Tibial artery (tissue), 4 donors: Measurements from ENCODE around the gene TRIM13.
"Not testable (repeated sequence)": the region's sequence is repeated elsewhere in the genome, so short reads cannot be mapped to it uniquely, and the experiment has no call there.

Source experiments
- DNase-seq, 2 donors: peaks; one replicate each; pipeline ENCODE4 v3.0.0-alpha.2; 2019
- H3K27ac ChIP-seq, 2 donors: fragments of 200-600 bp; sonication (generic) in 1 of 2; 1 replicate in 1 of 2; 2 replicates in 1 of 2; pipeline ENCODE4 v1.5.1; 2018 to 2019; ENCODE audit warnings: mild to moderate bottlenecking in 1 of 2
- H3K27me3 ChIP-seq, 2 donors: fragments of 200-600 bp; sonication (generic) in 1 of 2; one replicate each; pipeline versions ENCODE4 v1.5.1 to v1.6.0; 2016 to 2019
- H3K36me3 ChIP-seq, 3 donors: fragments of 200-600 bp; sonication (generic) in 2 of 3; one replicate each; pipeline ENCODE4 v1.5.1; 2016 to 2019; ENCODE audit warnings: mild to moderate bottlenecking in 2 of 3
- H3K4me1 ChIP-seq, 4 donors: fragments of 200-600 bp; sonication (generic) in 2 of 4; 1 replicate in 3 of 4; 2 replicates in 1 of 4; pipeline ENCODE4 v1.5.1; 2016 to 2019
- H3K4me3 ChIP-seq, 2 donors: fragments of 200-600 bp; sonication (generic) in 1 of 2; 1 replicate in 1 of 2; 2 replicates in 1 of 2; pipeline ENCODE4 v1.5.1; 2018 to 2019; ENCODE audit warnings: mild to moderate bottlenecking in 2 of 2
- H3K9me3 ChIP-seq, 3 donors: fragments of 200-600 bp; sonication (generic) in 1 of 3; one replicate each; pipeline ENCODE4 v1.5.1; 2016 to 2019
- CTCF ChIP-seq, 2 experiments: fragments of 200-600 bp in 1 of 2; fragments of 450-650 bp in 1 of 2; IDR thresholded peaks; one replicate each; pipeline ENCODE4 v1.5.1; 2017 to 2019; ENCODE audit warnings: antibody characterized with exemption in 2 of 2, mild to moderate bottlenecking in 1 of 2, moderate library complexity in 1 of 2
- intact Hi-C: fragments of 100-400 bp; cut with DNase I; formaldehyde crosslinking; loops from one replicate; pipeline ENCODE4 v1.15.0; 2023; ENCODE audit warnings: low total_unique reads

TRIM13 gene

GRCh38 chr13:50052478-50052877, 55.6 kb downstream of the TRIM13 start:
- intact Hi-C loops = no loop called here
- Histone ChIP-seq H3K27me3 (no peaks in the 10 kb centered on the region), H3K27ac (no peak overlapping the region), H3K4me1 (no peaks in the 10 kb centered on the region), H3K36me3 (peaks cover 0 to 12% (median 1%) of the 10 kb centered on the region in 3 donors), H3K4me3 (no peak overlapping the region), H3K9me3 (no peaks in the 10 kb centered on the region)
- no peak for TF ChIP-seq CTCF (IDR thresholded peaks at IDR 0.05)
- no peak for DNase-seq

DNA sequence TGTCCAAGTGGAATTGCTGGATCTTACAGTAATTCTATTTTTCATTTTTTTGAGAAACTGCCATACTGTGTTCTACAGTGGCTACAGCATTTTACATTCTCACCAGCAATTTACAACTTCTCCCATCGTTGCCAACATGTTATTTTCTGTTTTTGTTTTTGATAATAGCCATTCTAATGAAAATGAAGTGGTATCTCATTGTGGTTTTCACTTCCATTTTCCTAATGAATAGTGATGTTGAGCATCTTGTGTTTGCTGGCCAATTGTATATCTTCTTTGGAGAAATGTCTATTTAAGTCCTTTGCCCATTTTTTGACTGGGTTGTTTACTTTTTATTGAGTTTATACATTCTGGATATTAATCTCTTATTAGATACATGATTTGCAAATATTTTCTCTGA, 57.0 kb downstream of the TRIM13 start:
- no peaks in the 10 kb centered on the region for H3K9me3 ChIP-seq
- peaks cover 0 to 12% (median 0%) of the 10 kb centered on the region in 3 donors for H3K36me3 ChIP-seq
- intact Hi-C loops = no loop called here
- H3K27me3 ChIP-seq = no peaks in the 10 kb centered on the region
- no peak overlapping the region for H3K4me3 ChIP-seq
- no peaks in the 10 kb centered on the region for H3K4me1 ChIP-seq
- no peak overlapping the region for H3K27ac ChIP-seq
- no peak for TF ChIP-seq CTCF (IDR thresholded peaks at IDR 0.05)
- no peak for DNase-seq

GRCh38 chr13:50055454-50055853, 58.6 kb downstream of the TRIM13 start:
- no peak for DNase-seq
- TF ChIP-seq CTCF (IDR thresholded peaks at IDR 0.05) = no peak
- H3K27me3 ChIP-seq = no peaks in the 10 kb centered on the region
- peaks cover 0 to 12% (median 0%) of the 10 kb centered on the region in 3 donors for H3K36me3 ChIP-seq
- H3K27ac ChIP-seq = no peak overlapping the region
- H3K4me1 ChIP-seq = no peaks in the 10 kb centered on the region
- H3K9me3 ChIP-seq = no peaks in the 10 kb centered on the region
- H3K4me3 ChIP-seq = no peak overlapping the region
- intact Hi-C loops = no loop called here

- intact Hi-C loops = no loop called here
- Histone ChIP-seq H3K4me3 (no peak overlapping the region), H3K9me3 (no peaks in the 10 kb centered on the region), H3K27ac (no peak overlapping the region), H3K27me3 (no peaks in the 10 kb centered on the region), H3K36me3 (peaks cover 0 to 5% (median 3%) of the 10 kb centered on the region in 3 donors), H3K4me1 (peaks cover 0 to 2% (median 0%) of the 10 kb centered on the region in 4 donors)
- TF ChIP-seq CTCF (IDR thresholded peaks at IDR 0.05) = no peak
- no peak for DNase-seq
Observed at GRCh38 chr13:50060718-50061117, 63.9 kb downstream of the TRIM13 start.

- intact Hi-C loops, H3K4me1 ChIP-seq, H3K36me3 ChIP-seq, H3K9me3 ChIP-seq, DNase-seq, H3K27ac ChIP-seq, H3K27me3 ChIP-seq, H3K4me3 ChIP-seq: not testable (repeated sequence)
Observed at GRCh38 chr13:50062336-50062735, 65.5 kb downstream of the TRIM13 start.

DNA sequence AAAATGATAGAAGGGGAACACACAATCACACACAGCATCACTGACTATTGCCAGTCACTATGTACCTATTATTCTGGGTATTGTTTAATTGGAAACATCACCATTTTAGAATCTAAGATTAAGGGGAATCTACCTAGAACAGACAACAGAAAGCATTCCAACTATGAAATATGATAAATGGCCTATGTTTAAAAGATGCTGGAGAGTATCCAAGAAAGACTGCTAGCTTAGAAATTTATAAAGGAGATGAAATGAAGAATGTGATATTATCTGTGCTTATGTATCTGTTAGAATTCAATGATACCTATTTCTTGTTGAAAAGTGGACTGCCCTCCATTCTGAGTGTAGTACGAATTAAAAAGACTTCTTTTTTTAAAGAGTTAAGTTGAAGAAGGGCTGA, 68.9 kb downstream of the TRIM13 start:
- peaks cover 0 to 37% (median 8%) of the 10 kb centered on the region in 4 donors for H3K4me1 ChIP-seq
- peaks cover 4 to 10% (median 5%) of the 10 kb centered on the region in 3 donors for H3K36me3 ChIP-seq
- no peaks in the 10 kb centered on the region for H3K27me3 ChIP-seq
- no peak overlapping the region for H3K27ac ChIP-seq
- DNase-seq = no peak
- intact Hi-C loops = loop anchor here (5.0 kb wide), 1 partner anchor 128 kb away; the partner anchor contains the start of gene SPRYD7
- H3K4me3 ChIP-seq = no peak overlapping the region
- no peak for TF ChIP-seq CTCF (IDR thresholded peaks at IDR 0.05)
- H3K9me3 ChIP-seq = no peaks in the 10 kb centered on the region
